ENCODE data around the gene UGT1A9.

UGT1A9 gene

DNA sequence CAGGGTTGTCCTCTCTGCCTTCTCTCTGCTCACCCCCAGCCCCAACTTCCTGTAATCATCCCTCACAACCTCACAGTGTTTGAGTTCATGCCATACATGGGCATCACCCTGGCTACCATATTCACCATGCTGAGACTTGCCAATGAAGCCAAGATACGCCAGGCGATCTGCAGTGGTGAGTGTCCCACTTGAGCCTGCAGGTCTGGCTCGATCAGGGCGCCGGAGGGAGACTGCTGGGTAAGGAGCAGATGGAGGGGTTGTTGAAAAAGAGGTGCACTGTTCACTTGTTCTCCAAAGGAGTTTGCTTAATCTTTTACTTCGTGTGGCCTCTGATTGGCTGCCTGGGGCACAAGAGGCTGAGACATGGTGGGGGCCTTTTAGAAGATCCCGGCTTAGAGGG is 121.0 kb downstream of the UGT1A9 start:
- no peak for DNase-seq
- intact Hi-C loops (cut with DNase I): no loop called here

DNA sequence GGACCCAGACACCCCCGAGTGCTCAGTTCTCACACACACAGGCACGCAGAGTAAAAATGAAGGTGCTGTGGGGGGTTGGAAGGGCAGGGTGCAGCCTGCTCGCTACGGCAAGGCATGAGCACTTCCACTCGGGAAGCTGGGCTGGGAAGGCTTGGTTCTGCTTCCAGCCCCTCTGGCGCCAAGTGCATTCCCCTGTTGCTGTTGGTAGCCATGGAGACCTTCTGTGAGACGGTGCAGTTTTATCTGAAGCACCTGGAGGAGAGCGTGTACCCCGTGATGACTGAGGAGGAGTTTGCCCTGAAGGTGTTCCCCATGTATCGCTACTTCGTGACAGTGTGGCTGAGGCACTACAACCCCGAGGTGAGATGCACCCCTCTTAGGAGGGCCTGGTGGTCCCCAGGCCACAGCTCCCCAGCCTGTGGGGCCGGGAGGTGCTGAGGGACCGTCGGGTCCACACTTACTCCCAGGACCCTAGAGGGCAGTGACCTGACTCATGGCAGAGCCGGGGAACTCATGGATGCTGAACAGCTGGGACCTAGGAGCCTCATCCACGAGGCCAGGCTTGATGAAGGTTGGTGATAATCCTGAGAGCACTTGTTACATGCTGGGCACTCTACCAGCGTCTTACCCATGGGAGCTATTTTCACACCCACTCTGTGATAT is 121.9 kb downstream of the UGT1A9 start:
- DNase-seq: no peak
- intact Hi-C loops (cut with DNase I): no loop called here

DNA sequence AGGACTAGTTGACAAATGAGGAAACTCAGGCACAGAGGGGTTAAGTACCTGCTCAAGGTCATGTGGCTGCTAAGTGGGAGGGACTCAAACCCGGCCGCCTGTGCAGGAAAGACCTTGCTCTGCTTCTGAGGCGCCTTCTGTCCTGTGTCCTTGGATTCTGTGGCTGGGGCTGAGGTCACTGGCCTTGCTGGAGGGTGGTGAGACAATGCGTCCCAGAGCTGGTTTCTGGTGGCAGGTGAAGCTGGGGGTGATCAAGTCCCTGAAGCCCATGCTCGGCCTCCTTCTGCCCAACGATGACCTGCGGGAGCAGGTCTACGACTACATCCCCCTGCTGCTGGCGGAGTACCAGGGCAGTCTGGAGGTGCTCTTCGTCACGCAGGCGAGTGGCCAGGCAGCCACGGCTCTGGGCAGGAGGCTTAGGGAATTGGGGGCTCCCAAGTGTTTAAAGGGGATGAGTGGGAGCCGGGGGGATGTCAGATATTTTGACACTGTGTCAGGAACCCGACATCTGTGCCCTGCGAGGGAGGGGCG is 122.5 kb downstream of the UGT1A9 start:
- no peak for DNase-seq
- intact Hi-C loops (cut with DNase I): no loop called here

DNA sequence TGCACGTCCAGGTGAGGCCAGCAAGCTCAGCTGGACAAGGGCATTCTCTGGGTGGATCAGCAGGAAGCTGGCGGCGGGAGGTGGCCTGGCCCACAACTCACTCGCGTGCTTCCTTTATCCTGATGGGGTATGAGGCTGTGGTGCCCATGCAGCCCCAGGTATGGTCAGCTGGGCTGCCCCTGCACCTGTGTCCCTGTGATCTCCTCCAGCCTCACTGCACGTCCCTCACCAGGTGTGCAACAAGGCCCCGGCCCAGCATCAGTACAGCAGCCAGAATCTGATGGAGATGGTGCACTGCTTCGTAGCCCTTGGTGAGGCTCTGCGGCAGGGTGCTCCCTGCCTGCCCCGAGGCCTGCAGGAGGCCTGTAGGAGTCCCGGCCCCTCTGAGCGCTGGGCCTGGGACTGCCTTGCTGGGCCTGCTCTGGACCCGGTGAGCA is 124.1 kb downstream of the UGT1A9 start:
- intact Hi-C loops (cut with DNase I): no loop called here
- DNase-seq: no peak

DNA sequence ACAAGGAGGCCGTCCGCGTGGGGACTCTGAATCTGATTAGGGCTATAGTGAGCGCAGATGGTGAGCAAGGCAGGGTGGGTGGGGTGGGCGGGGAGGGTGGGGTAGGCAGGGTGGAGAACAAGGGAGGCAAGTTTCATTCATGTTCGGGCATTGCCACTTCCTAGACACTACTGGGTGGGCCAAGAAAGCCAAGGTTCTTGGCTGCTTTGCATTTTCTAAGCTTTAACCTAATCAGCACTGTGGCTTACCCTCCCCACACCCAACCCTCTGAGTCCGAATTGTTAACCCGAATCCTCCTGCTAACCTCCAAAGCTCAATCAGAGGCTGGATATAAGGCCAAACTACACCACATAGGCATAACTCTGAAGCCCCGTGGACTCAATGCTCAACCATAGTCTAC is 124.6 kb downstream of the UGT1A9 start:
- no peak for DNase-seq
- intact Hi-C loops (cut with DNase I): no loop called here

DNA sequence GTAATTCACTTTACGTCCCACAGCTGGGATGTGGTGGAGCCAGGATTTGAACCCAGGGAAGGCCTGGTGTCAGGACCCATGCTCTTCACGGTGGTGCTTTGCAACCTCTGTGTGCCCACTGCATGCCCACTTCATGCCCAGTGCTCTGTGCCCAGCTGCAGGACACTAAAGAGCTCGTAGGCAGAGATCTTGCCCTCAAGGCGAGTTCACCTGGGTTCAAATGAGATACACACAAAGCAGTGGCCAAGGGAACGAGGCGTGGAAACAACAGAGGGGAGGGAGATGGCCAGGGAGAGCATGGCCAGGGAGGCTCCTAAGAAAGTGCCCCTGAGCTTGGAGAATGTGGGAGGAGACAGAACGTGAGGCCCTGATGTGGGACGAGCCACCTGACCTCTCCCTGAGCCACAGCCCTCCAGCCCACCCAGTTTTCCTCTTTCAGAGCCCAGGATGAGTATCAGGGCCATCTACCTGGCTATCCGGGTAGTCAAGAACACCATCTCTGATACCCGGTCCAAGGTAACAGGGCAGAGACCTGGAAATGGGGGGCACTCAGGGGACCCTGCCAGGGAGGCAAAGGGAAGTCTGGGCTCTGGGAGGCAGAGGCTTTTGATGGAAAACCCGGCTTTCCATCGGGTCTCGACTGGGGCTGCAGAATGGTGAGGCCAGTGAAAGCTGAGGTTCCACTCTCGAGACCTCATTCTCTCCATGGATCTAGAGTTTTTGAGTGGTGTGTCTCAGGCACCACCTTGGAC is 126.8 kb downstream of the UGT1A9 start:
- DNase-seq: peak in 1 of 10 donors; percentile 33

DNA sequence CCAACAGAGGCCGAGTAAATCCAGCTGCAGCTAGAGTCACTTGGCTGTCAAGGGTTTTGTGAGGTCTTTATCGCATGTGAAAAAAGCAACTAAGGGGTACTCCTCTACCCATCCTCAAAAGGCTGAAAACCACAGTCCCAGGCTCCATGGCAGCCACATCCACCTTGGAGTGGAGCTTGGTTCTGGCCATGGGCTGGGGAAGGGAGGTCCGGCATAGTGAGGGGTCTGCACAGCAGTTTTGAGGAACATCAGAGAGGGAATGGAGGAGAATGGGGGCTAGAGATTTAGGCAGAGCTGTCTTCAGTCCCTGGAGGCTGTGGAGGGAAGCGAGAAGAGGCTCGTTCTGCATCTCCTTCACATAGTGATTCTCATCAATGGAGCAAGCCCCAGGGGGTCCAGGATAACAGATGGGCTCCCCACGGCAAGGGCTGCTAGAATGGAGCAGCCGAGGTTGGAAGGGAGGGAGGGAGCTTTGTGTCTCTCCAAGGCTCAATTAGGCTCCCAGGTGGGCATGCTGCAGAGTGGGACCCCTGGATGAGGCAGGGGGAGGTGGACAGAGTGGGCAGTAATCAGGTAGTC is 127.5 kb downstream of the UGT1A9 start:
- DNase-seq: peak in 1 of 10 donors; percentile 2

More for the DNA sequence above, 126.8 kb downstream of the UGT1A9 start:
- intact Hi-C loops (cut with DNase I): no loop called here

DNA sequence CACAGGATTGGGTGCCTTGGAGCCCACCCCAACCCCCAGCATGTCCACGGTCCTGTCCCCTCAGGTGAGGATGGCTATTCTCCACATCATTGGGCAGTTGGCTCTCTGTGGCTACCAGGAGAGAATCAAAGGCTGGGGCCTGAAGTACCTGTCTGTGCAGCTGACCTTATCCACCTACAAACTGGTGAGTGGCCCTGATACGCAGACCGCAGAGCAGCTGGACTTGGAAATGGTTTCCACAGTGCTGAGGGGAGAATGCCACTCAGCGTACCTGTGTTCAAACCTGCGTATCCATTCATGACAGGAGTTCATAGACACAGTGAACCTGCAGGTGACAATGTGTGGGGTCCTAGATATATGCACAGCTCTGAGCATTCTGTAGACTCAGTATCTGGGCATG is 128.0 kb downstream of the UGT1A9 start:
- no peak for DNase-seq
- intact Hi-C loops (cut with DNase I): no loop called here

More for the DNA sequence above, 127.5 kb downstream of the UGT1A9 start:
- intact Hi-C loops (cut with DNase I): no loop called here

DNA sequence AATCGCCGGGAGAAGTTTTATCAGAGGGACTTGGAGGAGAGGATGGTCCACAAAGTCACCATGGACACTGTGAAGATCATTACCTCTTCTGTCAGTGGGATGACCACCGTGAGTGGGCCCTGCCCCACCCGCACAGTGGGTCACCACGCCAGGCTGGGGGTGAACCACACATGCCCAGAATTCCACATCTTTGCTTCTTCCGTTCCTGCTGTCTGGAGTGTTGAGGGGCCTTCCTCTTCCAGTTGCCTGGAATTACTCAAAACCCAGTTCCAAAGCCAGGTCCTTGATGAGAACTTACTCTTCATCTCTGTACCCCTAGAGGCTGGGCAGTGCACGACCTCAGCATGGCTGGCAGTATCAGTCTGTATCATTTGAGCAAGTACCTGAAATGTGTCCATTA is 128.5 kb downstream of the UGT1A9 start:
- peak in 1 of 10 donors; percentile 2 for DNase-seq
- intact Hi-C loops (cut with DNase I): no loop called here

DNA sequence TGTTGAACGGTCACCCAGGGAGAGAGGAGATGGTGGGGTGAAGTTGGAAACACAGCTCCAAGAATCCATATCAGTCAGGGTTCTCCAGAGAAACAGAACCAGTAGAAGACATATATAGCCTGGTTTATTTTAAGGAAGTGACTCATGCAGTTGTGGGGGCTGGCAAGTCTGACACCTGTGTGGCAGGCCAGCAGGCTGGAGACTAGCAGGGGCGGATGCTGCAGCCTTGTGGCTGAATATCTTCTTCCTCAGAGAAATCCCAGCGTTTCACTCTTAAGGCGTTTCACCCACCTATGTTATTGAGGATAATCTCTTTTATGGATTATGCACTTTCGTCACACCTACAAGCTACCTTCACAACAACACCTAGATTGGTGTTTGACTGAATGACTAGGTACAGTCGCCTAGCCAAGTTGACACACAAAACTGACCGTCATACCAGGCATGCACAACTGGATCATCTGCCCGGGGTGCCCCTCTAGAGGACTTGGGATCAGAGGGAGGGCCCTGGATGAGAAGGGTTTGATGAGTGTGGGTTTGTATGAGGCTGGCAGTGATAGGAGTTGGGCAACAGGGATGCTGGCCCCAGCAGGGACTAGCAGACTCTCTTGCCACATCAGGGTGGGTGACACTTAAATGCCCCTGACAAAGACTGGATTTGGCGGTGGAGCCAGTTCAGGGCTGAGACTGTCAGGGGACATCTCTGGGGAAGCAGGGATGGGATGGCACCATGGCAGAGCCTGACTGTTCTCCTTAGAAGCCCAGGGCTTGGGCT is 129.8 kb downstream of the UGT1A9 start:
- intact Hi-C loops (cut with DNase I): no loop called here
- DNase-seq: peak in 5 of 10 donors; percentile 13 to 89 (median 55)

DNA sequence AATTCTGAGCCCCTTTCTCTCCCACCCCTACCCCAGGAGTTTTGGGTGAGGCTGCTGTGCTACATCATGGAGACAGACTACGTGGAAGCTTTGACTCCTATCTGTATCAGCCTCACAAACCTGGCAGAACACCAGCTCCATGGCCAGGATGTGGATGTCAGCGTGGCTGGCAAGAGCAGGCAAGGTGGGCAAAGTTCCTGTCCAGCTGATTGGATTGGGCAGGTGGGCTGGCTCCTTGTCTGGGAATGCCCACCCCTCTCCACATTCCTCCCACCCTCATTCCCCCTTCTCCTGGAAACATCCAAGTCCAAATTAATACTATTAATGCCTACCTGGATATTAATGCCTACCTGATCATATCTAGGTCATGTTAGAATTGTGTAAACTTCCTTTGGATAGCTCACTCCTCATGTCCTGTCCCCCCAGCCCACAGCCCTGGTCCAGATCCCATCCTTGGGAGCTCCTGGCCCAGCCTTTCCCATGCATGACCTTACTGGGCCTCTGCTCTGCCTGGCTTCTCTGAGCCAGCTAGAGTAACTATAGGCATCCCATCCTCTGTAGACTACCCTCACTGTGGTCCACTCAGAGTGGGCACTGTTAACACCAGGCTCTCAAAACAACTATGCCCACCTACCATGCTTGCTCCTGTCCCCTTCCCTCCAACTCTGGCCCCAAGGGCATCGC is 130.6 kb downstream of the UGT1A9 start:
- DNase-seq: peak in 1 of 10 donors; percentile 48
- intact Hi-C loops (cut with DNase I): no loop called here

DNA sequence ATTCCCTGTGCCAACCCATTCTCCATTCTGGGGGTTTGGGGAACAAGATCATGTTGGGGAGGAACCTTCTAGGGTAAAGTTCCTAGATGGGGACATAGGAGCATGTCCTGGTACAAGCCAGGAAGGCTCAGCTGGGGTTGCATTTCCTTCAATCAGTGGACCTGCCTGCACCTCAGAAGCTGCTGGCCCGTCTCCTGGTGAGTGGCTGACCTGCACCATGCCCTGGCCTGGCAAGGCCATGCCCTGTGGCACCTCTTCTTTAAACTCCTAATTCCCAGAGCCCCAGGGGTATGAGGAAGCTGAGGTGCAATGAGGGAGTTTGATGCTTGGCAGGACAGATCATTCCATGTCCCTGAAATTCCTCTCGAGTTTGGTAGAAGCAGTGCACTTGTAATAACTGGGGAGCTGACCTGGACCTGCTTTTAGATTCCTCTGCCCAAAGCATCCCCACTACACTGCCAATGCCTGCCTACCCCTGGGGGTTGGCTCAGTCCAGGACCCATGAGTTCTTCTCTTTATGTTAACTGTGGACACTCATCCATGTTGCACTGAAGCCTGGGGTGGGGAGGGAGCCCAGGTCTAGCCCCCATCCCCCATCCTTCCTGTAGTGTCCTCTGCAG is 131.7 kb downstream of the UGT1A9 start:
- DNase-seq: peak in 1 of 10 donors; percentile 16
- intact Hi-C loops (cut with DNase I): no loop called here

DNA sequence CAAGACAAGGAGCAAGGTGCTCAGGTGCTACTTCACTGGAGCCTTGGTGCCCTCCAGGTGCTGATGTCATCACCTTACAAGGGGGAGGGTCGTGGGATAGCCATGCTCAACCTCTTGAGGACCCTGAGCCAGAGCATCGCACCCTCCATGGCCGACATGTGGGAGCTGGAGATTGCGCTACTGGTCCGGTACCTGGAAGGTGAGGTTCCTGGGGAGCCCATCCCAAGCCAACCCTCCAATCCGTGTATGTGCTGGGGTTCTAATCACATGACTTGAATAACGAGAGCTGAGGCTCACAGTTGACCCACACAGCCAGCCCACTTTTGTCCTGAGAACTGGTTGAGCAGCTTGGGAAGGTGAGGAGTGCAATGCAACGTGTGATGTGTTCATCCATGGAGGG is 132.3 kb downstream of the UGT1A9 start:
- intact Hi-C loops (cut with DNase I): no loop called here
- DNase-seq: peak in 1 of 10 donors; percentile 46

DNA sequence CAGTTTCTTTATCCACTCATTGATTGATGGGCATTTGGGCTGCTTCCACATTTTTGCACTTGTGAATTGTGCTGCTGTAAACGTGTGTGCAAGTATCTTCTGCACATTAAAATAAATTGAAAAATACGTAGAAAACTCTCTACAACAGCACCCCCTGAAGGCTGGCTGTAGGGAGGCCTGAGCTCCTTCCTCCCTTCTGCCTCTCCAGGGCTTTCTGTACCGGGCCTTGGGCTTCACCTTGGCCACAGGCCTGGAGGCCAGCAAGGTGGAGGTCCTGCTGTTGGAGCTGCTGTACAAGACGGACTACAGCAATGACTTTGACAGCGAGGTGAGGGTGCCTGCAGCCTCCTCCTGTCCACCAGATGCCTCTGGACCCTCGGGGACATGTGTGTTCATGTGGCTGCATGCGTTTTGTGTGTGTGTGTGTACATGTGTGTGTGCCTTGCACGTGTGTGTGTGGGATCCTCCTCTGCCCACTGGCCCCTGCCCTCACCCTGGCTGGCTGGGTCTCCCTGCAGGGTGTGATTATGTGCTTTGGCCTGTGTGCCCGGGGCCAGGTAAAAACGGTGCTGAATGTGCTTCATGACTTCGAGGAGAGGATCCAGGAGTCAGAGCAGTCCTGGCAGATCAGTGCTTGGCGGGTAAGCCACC is 135.6 kb downstream of the UGT1A9 start:
- intact Hi-C loops (cut with DNase I): no loop called here
- DNase-seq: peak in 2 of 10 donors; percentile 53 to 74

DNA sequence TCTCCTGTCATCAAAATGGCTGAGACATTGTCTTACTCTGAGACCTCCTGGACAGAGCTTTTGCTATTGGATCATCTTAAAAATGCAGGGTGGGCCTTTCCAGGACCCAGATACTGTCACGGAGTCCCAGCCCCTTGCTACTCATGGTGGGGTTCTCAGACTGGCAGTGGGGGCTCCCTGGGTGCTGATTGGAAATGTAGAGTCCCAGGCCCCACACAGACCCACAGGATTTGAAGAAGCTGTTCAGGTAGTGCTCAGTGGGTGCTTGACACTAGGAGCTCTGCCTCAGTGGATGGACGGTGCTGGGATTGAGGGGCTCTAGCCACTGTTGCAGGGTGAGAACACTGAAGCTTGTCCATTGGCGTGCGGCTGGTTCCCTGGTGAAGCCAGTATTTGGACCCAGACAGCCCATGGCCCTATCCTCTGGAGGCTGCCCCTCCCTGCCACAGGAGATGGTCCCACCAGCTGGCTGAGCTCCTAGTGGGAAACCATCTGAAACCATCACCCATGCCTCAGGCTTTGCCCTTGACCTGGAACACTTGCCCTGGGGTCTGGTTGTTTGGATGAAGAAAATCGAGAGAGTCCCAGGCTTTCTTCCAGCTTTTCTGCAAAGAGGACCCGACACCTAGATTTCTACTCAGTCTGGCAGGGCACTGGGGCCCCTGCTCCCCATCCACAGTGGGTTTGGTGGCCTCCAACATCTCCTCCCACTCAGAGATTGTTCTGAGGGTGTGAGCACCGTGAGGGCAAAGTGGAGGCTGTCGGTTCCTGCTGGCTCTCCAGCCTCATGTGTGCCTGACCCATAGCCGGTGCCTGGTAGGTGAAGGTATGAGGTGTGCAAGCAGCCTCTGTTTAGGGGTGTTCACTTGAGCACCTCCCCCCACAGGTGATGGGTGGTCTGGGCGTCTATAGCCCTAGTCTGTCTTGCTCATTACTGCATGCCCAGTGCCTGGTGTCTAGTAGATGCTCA is 136.6 kb downstream of the UGT1A9 start:
- intact Hi-C loops (cut with DNase I): no loop called here
- DNase-seq: peak in 1 of 10 donors; percentile 81

DNA sequence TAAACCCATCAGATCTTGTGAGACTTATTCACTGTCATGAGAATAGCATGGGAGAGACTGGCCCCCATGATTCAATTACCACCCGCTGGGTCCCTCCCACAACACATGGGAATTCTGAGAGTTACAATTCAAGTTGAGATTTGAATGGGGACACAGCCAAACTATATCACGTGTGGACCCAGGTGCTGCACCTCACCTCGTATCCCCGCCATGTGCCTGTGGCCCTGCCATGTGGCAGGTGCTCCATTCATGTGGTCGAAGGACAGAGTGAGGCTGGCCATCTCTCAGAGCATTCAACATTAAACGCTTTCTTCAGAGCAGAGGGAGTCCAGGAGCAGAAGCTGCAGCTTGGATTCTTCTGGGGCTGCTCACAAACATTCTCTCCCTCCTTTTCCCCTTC is 138.7 kb downstream of the UGT1A9 start:
- peak in 2 of 10 donors; percentile 12 to 20 for DNase-seq
- intact Hi-C loops (cut with DNase I): no loop called here

DNA sequence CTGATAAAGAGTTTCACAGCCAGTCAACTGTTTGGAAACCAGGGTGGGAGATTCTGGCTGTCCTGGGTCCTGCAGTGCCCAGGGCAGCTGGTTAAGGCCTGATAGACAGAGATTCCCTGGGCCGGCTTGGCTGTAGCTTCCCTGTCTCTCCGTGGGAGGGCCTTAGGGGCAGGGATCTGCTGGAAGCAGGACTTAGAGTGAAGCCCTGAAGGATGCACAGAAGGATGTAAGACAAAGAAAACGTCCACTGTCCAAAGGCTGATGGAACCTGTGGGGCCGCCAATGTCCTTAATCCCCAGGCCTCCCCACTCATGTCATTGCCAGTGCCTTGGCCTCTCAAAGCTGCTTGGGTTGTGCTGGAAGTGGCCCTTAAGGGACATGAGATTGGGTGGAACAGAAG is 139.4 kb downstream of the UGT1A9 start:
- DNase-seq: peak in 2 of 10 donors; percentile 32 to 57
- intact Hi-C loops (cut with DNase I): no loop called here

DNA sequence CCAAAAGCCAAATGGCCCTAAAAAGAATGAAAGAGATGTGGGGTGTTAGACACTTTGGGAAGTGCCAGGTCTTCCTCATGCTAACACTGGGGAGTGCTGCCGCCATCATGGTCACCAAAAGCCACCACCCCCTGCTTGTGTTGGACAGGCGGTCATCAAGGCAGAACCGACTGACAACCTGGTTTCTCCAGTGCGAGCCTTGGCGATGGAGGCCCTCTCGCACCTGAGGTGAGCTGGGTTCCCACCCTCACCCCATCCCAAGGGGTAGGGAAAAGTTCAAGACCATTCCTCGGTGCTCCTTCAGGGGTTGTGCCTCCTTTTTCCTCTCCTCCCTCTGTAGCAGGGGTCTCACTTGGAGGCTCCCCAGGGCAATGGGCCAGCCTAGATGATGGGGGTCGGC is 140.0 kb downstream of the UGT1A9 start:
- intact Hi-C loops (cut with DNase I): no loop called here
- peak in 3 of 10 donors; percentile 1 to 73 (median 62) for DNase-seq
